Subcutaneous abdominal adipose tissue (tissue), 5 donors: ENCODE data around the gene CD101.
"Not testable (repeated sequence)": the region's sequence is repeated elsewhere in the genome, so short reads cannot be mapped to it uniquely, and the experiment has no call there.

Experiments
- H3K27ac ChIP-seq: one replicate; pipeline ENCODE4 v1.7.0; 2013; ENCODE audit warnings: low read depth, mild to moderate bottlenecking, inconsistent platforms, low read length, moderate library complexity
- H3K27me3 ChIP-seq, 5 donors: one replicate each; pipeline ENCODE4 v1.7.0; 2013; ENCODE audit warnings: low read length in 5 of 5, inconsistent platforms in 1 of 5; ENCODE audit not compliant: control insufficient read depth in 5 of 5, insufficient read depth in 4 of 5
- H3K36me3 ChIP-seq, 5 donors: one replicate each; pipeline ENCODE4 v1.7.0; 2013; ENCODE audit warnings: low read length in 5 of 5; ENCODE audit not compliant: control insufficient read depth in 5 of 5, insufficient read depth in 5 of 5
- H3K4me1 ChIP-seq, 5 donors: one replicate each; pipeline ENCODE4 v1.7.0; 2013; ENCODE audit warnings: low read length in 5 of 5, mild to moderate bottlenecking in 3 of 5, moderate library complexity in 1 of 5; ENCODE audit not compliant: control insufficient read depth in 5 of 5, insufficient read depth in 5 of 5
- H3K4me3 ChIP-seq, 5 donors: one replicate each; pipeline ENCODE4 v1.7.0; 2013; ENCODE audit warnings: low read length in 5 of 5, low read depth in 1 of 5
- H3K9ac ChIP-seq, 5 donors: one replicate each; pipeline ENCODE4 v1.7.0; 2013; ENCODE audit warnings: low read length in 5 of 5, mild to moderate bottlenecking in 4 of 5, moderate library complexity in 3 of 5
- H3K9me3 ChIP-seq, 5 donors: one replicate each; pipeline ENCODE4 v1.7.0; 2013; ENCODE audit warnings: low read length in 5 of 5; ENCODE audit not compliant: control insufficient read depth in 5 of 5
- donor health status: healthy.
- donor health status: healthy.
- donor health status: healthy.
- donor health status: healthy.
- donor health status: healthy.

The CD101 gene

GRCh38 chr1:116968724-116969123 is 32.8 kb upstream of the CD101 start:
- no peaks in the 10 kb centered on the region for H3K9me3 ChIP-seq
- no peaks in the 10 kb centered on the region for H3K27me3 ChIP-seq
- H3K4me3 ChIP-seq: no peak overlapping the region
- no peak overlapping the region for H3K27ac ChIP-seq
- no peak overlapping the region for H3K9ac ChIP-seq
- peaks cover 0 to 4% (median 0%) of the 10 kb centered on the region in 5 donors for H3K36me3 ChIP-seq
- H3K4me1 ChIP-seq: no peaks in the 10 kb centered on the region

- peaks cover 0 to 3% (median 0%) of the 10 kb centered on the region in 5 donors for H3K36me3 ChIP-seq
- H3K27ac ChIP-seq: no peak overlapping the region
- H3K27me3 ChIP-seq: no peaks in the 10 kb centered on the region
- H3K9ac ChIP-seq: no peak overlapping the region
- H3K4me1 ChIP-seq: no peaks in the 10 kb centered on the region
- no peaks in the 10 kb centered on the region for H3K9me3 ChIP-seq
- no peak overlapping the region for H3K4me3 ChIP-seq
Measured at GRCh38 chr1:116971258-116971860, 30.2 kb upstream of the CD101 start.

DNA sequence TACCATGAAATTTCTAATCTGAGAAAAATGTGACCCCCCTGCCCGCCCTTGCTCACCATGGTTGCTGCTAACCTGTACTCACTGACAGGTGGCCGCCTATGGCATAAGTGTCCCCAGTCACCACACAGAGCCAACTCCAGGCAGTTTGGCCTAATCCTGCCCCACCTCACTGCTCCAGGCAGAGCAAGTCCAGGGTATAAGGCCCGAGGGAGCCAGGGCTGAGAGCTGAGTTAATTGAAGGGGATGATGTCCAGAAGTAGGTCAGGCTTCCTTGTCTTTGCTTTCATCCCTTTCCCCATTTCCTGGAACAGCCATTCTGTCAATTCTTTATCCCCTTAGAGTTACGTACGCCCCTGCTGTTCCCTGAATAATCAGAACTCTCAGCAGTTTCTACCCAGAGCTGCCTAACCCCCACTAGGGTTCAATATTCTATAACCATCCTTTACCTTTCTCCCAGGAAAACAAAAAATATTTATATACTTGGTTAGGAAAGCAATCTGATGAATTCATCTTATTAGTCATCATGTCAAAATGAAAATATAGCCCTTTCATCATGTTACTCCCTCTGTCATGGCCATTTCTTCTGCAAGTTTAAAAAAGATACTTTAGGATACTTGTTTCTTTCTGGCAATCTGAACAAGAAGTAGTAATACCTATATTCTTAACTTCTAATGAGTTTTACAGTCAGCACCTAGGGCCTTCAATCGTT is 29.4 kb upstream of the CD101 start:
- H3K9me3 ChIP-seq: no peaks in the 10 kb centered on the region
- H3K27ac ChIP-seq: no peak overlapping the region
- no peaks in the 10 kb centered on the region for H3K27me3 ChIP-seq
- H3K4me1 ChIP-seq: no peaks in the 10 kb centered on the region
- no peak overlapping the region for H3K4me3 ChIP-seq
- H3K9ac ChIP-seq: no peak overlapping the region
- peaks cover 0 to 3% (median 0%) of the 10 kb centered on the region in 5 donors for H3K36me3 ChIP-seq

- Histone ChIP-seq H3K27ac (no peak overlapping the region), H3K4me1 (no peaks in the 10 kb centered on the region), H3K4me3 (no peak overlapping the region), H3K9me3 (no peaks in the 10 kb centered on the region), H3K27me3 (no peaks in the 10 kb centered on the region), H3K36me3 (peaks cover 0 to 3% (median 0%) of the 10 kb centered on the region in 5 donors), H3K9ac (no peak overlapping the region)
Measured at GRCh38 chr1:116972674-116973030, 28.9 kb upstream of the CD101 start.

DNA sequence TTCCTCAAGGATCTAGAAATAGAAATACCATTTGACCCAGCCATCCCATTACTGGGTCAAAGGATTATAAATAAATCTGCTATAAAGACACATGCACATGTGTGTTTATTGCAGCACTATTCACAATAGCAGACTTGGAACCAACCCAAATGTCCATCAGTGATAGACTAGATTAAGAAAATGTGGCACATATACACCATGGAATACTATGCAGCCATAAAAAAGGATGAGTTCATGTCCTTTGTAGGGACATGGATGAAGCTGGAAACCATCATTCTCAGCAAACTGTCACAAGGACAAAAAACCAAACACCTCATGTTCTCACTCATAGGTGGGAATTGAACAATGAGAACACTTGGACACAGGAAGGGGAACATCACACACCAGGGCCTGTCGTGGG is 21.3 kb upstream of the CD101 start:
- H3K4me3 ChIP-seq, H3K27ac ChIP-seq, H3K9ac ChIP-seq, H3K27me3 ChIP-seq, H3K9me3 ChIP-seq, H3K36me3 ChIP-seq: not testable (repeated sequence)
- peaks cover 0 to 18% (median 13%) of the 10 kb centered on the region in 5 donors for H3K4me1 ChIP-seq

- H3K27ac ChIP-seq: no peak overlapping the region
- H3K36me3 ChIP-seq: peaks cover 0 to 2% (median 0%) of the 10 kb centered on the region in 5 donors
- peaks cover 0 to 18% (median 13%) of the 10 kb centered on the region in 5 donors for H3K4me1 ChIP-seq
- H3K9me3 ChIP-seq: no peaks in the 10 kb centered on the region
- H3K27me3 ChIP-seq: no peaks in the 10 kb centered on the region
- H3K9ac ChIP-seq: no peak overlapping the region
- H3K4me3 ChIP-seq: no peak overlapping the region
Measured at GRCh38 chr1:116981521-116982037, 20.0 kb upstream of the CD101 start.

DNA sequence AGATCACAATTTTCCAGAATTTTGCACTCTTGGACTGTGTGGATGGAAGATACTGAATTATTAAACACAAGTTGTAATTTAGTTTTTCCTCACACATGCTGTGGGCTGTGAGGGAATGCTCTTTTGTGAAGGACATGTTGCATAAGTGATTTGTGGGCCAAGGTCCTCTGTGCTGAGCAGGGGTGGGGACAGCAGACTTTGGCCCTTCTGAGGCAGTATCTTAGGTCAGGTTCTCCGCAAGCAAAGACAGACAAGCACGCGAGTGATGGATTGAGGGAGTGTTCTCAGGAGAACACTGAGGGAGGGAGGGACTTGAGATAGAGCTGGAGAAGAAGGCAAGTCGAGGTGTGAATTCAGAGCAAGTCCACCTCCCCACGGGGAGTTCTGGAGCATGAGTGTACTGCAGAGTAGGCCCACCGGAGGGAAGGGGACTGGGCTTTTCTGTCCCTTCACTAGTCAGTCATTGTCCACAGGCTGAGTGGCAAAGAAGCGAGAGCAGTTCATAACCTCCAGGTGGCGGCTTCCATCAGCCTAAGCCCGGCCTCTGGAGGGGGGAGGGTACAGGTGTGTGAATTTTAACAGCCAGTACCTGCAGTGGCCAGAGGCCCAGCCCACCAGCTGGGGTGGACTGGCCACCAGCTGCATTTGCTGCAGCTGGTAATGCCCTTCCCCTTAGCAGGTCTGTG is 19.1 kb upstream of the CD101 start:
- no peak overlapping the region for H3K27ac ChIP-seq
- no peaks in the 10 kb centered on the region for H3K27me3 ChIP-seq
- H3K4me3 ChIP-seq: no peak overlapping the region
- peaks cover 0 to 19% (median 13%) of the 10 kb centered on the region in 5 donors for H3K4me1 ChIP-seq
- H3K9ac ChIP-seq: no peak overlapping the region
- peaks cover 0 to 2% (median 0%) of the 10 kb centered on the region in 5 donors for H3K36me3 ChIP-seq
- no peaks in the 10 kb centered on the region for H3K9me3 ChIP-seq

DNA sequence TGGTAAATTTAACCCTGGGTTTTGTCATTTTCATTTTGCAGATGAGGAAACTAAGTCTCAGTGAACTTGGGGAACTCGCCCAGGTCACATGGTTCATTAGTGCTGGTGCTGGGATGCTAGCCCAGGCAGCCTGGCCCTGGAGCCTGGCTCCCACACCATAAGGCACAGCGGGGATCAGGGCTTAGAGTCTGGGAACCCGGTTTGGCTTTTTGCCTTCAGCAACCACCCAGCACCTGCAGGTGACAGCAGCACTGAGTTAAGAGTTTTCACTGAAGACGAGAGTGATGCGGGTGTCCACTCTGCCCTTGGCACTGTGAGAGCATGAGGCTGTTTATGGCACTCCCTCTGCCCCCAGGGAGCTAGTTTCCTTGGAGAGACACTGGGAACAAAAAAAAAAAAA is 18.4 kb upstream of the CD101 start:
- H3K4me3 ChIP-seq: no peak overlapping the region
- H3K27ac ChIP-seq: no peak overlapping the region
- peaks cover 0 to 25% (median 17%) of the 10 kb centered on the region in 5 donors for H3K4me1 ChIP-seq
- H3K9ac ChIP-seq: no peak overlapping the region
- H3K9me3 ChIP-seq: no peaks in the 10 kb centered on the region
- H3K27me3 ChIP-seq: no peaks in the 10 kb centered on the region
- H3K36me3 ChIP-seq: peaks cover 0 to 2% (median 0%) of the 10 kb centered on the region in 5 donors

DNA sequence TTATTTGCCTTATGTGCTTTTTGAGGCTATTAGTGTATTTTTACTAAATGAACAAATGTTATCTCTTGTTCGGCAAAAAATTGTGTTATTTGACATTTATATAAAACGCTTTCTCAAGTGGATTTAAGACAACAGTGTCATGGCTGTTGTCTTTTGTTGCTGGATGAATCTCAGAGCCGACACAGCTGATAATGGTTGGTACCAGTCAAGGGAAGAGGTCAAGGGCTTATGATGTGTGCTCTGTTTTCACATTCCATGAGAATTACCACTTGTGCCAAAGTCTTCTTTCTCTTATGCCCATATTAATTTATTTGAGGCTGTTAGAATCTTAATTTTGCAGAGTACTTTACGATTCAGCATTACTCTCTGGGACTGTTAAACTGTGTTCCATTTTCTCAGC is 17.9 kb upstream of the CD101 start:
- no peaks in the 10 kb centered on the region for H3K27me3 ChIP-seq
- H3K27ac ChIP-seq: no peak overlapping the region
- peaks cover 0 to 2% (median 0%) of the 10 kb centered on the region in 5 donors for H3K36me3 ChIP-seq
- H3K9ac ChIP-seq: no peak overlapping the region
- H3K4me1 ChIP-seq: peaks cover 0 to 31% (median 23%) of the 10 kb centered on the region in 5 donors
- no peak overlapping the region for H3K4me3 ChIP-seq
- no peaks in the 10 kb centered on the region for H3K9me3 ChIP-seq
